ENCODE data around the gene HSH2D.

GRCh38 chr19:16193466-16193865, 50.0 kb downstream of the HSH2D start:
- no peak for TF ChIP-seq CTCF (IDR thresholded peaks at IDR 0.05; ENCODE audit: low read depth, low read length)
- TF ChIP-seq EZH2phosphoT487 (IDR thresholded peaks at IDR 0.05; ENCODE audit: low read depth) = no peak

Data from OCI-LY3 (cell line).